Measurements from ENCODE around the gene LSR.

The LSR gene, protein sequence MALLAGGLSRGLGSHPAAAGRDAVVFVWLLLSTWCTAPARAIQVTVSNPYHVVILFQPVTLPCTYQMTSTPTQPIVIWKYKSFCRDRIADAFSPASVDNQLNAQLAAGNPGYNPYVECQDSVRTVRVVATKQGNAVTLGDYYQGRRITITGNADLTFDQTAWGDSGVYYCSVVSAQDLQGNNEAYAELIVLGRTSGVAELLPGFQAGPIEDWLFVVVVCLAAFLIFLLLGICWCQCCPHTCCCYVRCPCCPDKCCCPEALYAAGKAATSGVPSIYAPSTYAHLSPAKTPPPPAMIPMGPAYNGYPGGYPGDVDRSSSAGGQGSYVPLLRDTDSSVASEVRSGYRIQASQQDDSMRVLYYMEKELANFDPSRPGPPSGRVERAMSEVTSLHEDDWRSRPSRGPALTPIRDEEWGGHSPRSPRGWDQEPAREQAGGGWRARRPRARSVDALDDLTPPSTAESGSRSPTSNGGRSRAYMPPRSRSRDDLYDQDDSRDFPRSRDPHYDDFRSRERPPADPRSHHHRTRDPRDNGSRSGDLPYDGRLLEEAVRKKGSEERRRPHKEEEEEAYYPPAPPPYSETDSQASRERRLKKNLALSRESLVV

DNA sequence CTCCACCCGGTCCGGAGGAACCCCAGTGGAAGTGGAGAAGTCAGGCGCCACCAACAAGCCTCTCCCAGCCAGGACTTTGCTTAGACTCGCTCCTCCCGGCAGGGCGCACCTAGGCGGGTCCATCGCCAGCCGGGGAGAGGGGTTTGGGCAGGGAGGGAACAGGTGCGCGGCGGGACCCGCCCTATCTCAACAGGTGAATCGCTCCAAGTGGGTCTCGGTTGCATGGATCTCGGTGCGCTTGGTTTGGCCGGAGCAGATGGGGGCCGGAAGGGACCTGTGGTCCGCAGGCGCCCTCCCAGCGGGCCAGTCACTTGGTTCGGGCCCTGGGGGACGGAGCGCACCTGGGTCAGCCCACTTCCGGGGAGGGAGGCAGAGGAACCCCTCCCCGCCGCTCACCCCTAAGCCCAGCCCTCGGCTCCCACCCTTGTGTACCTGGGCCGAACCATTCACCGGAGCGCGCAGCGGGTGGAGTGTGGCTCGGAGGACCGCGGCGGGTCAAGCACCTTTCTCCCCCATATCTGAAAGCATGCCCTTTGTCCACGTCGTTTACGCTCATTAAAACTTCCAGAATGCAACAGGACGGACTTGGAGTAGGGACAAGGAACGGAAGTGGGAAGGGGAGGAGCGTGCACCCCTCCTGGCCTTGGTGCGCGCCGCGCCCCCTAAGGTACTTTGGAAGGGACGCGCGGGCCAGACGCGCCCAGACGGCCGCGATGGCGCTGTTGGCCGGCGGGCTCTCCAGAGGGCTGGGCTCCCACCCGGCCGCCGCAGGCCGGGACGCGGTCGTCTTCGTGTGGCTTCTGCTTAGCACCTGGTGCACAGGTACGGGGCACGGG, at the start of gene LSR:
TSS of gene LSR (plus strand) at position 693 of the 836 bp plus-strand sequence. CDS start at position 714, 21 bp downstream.
- peak; percentile 47 for DNase-seq (ENCODE audit: low spot score)

- no peak for DNase-seq (ENCODE audit: low spot score)
Observed at GRCh38 chr19:35199481-35199880, 49.3 kb upstream of the LSR start.

DNA sequence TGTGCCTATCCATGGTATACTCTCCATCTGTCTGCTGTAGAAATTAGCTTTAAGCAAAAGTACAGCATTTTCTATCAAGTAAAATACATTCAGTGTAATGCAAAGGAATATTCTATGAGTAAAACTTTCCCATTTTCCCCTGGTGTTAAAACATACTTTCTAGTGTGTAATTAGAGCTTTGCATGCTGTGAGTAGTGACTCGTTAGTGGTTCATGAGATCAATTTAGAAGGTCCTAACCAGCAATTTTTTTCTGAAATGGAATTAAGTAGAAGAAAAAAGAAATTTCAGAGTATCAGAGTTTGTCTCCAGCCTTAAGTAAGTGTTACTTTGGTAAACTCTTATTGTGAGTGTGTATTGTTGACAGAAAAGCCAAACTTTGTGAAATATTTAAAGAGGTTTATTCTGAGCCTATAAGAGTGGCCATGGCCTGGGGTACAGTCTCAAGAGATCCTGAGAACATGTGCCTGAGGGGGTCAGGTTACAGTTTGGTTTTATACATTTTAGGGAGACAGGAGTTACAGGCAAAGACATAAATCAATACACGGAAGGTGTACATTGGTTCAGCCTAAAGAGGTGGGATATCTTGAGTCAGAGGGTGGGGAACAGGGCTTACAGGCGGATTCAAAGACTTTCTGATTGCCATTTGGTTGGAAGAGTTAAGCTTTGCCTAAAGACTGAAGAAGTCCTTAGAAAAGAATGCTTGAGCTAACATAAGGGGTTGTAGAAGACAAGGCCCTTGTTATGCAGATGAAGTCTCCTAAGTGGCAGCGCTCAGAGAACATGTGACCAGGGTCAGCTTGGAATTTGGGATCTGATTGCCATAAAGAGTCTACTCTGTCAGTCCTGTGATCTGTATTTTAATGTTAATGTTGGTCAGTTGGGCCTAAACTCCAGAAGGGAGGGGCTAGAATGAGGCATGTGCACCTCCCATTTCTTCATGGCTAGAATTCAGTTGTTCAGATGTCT, 45.8 kb upstream of the LSR start:
- no peak for DNase-seq (ENCODE audit: low spot score)

GRCh38 chr19:35204799-35205732, 43.7 kb upstream of the LSR start:
- DNase-seq (ENCODE audit: low spot score), result no peak

GRCh38 chr19:35205733-35206323, 43.0 kb upstream of the LSR start:
- DNase-seq (ENCODE audit: low spot score), result no peak

GRCh38 chr19:35206379-35206778, 42.4 kb upstream of the LSR start:
- DNase-seq (ENCODE audit: low spot score), result no peak

- DNase-seq (ENCODE audit: low spot score), result no peak
Observed at GRCh38 chr19:35206855-35207254, 41.9 kb upstream of the LSR start.

- DNase-seq (ENCODE audit: low spot score), result no peak
Observed at GRCh38 chr19:35207391-35207871, 41.4 kb upstream of the LSR start.

- DNase-seq (ENCODE audit: low spot score), result no peak
Observed at GRCh38 chr19:35208121-35208520, 40.7 kb upstream of the LSR start.

- DNase-seq (ENCODE audit: low spot score), result no peak
Observed at GRCh38 chr19:35209646-35210045, 39.2 kb upstream of the LSR start.

DNA sequence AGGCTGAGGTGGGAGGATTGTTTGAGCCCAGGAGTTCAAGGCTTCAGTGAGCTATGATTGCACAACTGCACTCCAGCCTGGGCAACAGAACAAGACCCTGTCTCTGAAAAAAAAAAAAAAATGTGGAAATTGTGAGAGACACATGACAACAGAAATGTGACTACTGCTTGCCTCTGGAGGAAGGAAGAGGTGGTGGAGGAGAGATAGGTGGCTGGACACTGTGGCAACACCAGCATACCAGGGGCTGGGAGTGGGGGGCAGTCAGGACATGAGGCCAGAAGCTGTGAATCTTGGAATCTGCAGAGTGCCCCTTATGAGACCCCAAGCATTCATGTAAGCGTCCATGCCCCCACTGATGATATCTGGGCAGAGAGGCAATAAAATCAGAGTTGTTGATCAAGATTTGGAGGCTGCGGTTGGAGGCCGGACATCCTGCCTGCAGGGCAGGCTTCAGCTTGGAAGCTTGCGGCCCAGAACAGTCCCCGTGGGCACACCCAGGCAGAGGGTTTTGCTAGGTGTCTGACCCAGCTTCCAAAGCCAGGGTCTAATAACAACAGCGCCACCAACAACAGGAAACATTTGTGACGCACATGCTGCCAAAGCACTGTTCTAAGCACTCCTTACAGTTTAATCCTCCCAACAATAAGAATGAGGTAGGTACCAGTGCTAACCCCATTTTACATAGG, 37.1 kb upstream of the LSR start:
- DNase-seq (ENCODE audit: low spot score), result no peak

DNA sequence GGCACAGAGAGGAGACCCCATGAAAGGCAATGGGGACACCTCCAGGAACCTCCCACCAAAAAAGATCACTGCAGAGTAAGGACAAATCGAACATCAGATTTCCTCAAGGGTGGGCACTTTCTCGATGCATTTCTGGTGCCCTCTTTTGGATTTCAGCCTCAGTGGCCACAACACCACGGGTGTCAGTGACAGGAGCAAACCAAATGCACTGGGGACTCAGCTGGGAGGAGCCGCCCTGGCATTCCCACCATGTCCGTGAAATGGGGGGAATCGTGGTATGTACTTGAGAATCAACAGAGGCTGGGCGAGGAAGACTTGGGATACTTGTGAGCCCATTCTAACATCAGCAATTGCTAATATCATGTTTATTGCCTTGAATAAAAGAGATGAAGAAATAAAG, 36.6 kb upstream of the LSR start:
- no peak for DNase-seq (ENCODE audit: low spot score)

GRCh38 chr19:35213663-35214632, 34.9 kb upstream of the LSR start:
- DNase-seq (ENCODE audit: low spot score), result no peak

- DNase-seq (ENCODE audit: low spot score), result no peak
Observed at GRCh38 chr19:35214766-35215422, 33.9 kb upstream of the LSR start.

- DNase-seq (ENCODE audit: low spot score), result no peak
Observed at GRCh38 chr19:35216016-35216832, 32.6 kb upstream of the LSR start.

- no peak for DNase-seq (ENCODE audit: low spot score)
Observed at GRCh38 chr19:35216833-35217648, 31.8 kb upstream of the LSR start.

Data from D341Med (cell line).